ENCODE measurements around the gene ALOX12B.
"Not testable (repeated sequence)": the region's sequence is repeated elsewhere in the genome, so short reads cannot be mapped to it uniquely, and the experiment has no call there.

Gene ALOX12B

DNA sequence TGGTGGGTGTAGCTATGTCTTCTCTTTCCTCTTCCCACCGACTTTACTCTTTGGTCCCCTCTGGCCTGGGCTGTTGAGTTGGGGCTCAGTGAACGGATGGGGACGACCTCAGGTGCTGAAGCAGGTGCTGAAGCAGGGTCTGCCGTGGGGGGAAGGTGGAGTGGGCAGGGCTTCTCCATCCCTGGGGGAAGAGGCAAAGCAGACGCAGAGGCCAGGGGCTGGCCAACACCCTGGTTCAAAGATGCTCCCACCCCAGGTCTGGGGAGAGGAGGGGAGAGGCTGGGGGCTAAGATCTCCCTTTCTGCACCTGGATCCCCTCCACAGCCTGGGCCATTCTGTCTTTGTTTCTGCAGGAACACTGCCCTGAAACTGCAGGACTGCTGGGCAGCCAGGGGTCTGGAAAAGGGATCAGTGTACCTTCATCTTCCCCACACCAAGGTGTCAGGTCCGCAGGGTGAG is 22.9 kb downstream of the ALOX12B start:
- DNase-seq (ENCODE audit: low read depth in 2 of 2): no peak

DNA sequence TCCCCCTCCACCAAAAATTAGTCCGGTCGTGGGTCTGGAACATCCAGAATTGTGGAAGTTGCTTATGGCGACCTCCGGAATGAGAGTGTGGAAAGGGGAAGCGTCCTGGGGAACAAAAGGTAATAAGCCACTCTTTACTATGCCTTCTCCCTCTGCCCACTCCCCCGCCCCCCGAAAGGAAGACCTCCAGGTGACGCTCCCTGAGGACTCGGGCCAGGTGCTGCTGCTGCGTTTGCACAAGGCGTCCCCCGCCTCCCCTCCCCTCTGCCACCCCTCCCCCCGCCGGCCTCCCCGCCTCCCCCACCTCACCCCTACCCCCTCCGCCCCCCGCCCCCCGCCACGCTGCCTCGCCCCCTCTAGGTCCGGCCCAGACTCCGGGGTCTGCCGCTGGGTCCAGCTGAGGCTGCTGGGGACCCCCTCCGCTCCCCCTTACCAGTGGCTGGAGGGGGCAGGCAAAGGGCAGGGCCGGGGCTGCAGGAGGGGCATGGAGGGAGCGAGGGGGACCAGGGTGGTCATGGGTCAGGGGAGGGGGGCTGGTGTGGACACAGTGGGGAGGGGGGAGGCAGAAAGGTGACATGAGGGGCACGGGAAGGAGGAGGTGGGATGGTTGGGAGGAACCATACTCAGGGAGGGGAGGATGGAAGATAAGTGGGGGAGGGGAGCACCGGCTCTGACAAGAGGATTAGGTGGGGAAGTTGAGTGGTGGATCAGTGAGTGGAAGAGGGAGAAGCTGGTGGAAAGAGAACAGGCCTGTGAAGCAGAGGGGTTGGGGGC is 23.6 kb downstream of the ALOX12B start:
- no peak for DNase-seq (ENCODE audit: low read depth in 2 of 2)

DNA sequence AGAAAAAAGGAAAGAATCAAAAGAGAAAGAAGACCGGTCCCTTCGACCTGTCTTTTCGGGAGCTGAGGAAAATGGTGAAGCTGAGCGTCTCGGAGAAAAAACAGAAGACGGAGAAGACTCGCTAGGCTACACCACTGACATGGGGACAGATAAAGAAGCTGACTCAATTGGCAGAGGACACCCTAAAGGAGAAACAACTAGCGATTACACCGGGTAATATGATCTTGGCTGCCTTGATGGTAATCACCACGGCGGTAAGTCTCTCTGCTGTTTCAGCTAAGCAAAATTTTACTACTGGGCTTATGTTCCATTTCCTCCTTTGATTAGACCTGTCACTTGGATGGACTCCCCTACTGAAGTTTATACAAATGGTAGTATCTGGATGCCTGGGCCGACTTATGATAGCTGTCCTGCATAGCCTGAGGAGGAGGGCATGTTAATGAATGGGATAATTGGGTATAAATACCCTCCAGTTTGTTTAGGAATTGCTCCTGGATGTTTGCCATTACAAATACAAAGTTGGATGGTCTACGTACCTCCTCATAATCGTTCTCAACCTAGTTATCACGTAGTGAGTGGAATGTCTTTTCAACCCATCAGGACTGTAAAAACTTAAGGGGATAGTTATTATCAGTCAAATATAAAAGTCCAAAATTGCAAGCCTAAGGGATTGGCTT is 24.6 kb downstream of the ALOX12B start:
- DNase-seq (ENCODE audit: low read depth in 2 of 2): no peak

DNA sequence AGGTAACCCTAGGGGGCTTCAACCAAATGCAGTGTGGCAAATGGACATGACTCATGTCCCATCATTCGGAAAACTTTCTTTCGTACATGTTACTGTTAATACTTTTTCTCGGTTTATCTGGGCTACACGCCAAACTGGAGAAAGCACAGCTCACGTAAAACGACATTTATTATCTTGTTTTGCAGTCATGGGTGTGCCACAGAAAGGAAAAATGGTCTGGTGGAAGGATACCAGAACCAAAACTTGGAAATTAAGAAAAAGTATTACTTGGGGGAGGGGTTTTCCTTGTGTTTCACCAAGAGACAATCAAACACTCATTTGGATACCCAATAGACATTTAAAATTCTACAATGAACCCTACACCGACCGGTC is 25.1 kb downstream of the ALOX12B start:
- no peak for DNase-seq (ENCODE audit: low read depth in 2 of 2)

DNA sequence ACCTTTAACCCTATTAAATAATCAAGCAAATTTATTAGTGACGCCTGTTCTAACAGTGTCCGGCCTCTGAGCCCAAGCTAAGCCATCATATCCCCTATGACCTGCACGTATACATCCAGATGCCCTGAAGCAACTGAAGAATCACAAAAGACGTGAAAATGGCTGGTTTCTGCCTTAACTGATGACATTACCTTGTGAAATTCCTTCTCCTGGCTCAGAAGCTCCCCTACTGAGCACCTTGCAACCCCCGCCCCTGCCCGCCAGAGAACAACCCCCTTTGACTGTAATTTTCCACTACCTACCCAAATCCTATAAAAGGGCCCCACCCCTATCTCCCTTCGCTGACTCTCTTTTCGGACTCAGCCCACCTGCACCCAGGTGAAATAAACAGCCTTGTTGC is 25.7 kb downstream of the ALOX12B start:
- DNase-seq (ENCODE audit: low read depth in 2 of 2): not testable (repeated sequence)

DNA sequence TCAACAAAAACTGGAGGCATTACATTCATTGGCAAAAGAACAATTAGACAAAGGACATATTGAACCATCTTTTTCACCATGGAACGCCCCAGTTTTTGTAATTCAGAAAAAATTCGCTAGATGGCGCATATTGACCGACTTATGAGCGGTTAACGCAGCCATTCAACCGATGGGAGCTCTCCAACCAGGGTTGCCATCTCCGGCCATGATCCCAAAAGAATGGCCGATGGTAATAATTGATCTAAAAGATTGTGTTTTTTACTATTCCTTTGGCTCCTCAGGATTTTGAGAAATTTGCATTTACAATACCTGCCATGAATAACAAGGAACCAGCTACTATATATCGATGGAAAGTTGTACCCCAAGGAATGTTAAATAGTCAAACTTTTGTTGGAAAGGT is 27.2 kb downstream of the ALOX12B start:
- peak; percentile 15 to 68 for DNase-seq (ENCODE audit: low read depth in 2 of 2)

DNA sequence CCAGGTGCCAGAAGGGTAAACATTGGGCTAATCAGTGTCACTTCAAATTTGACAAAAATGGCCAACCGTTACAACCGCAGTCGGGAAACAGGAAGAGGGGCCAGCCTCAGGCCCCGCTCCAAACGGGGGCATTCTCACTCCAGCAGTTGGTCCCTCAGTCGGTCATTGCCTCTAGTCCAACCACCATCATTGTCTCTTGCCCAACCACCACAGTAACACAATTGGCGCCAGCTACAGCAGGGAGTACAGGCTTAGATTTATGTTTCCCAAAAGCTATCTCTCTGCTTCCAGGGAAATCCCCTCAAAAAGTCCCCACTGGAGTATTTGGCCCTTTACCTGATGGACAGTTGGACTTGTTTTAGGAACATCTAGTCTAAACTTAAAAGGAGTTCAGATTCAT is 28.4 kb downstream of the ALOX12B start:
- DNase-seq (ENCODE audit: low read depth in 2 of 2): no peak

DNA sequence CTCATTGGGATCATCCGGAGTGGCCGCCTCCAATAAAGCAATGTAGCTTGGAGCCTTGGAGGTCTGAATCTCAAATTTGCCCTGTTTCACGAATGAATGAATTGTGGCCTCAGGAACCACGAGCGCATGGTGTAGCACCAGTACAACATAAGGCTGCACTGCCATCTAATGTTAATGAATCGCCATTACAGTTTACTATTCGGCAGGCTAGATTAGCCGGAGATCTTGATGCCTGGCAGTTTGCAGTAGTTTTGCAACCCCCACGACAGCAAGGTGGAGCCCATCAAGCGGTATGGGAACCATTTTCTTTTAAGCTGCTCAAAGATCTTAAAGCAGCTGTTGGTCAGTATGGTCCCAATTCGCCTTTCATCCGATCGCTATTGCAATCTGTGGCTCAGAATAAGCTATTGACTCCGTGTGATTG is 29.8 kb downstream of the ALOX12B start:
- DNase-seq (ENCODE audit: low read depth in 2 of 2): peak in 1 of 2 donors; percentile 42

DNA sequence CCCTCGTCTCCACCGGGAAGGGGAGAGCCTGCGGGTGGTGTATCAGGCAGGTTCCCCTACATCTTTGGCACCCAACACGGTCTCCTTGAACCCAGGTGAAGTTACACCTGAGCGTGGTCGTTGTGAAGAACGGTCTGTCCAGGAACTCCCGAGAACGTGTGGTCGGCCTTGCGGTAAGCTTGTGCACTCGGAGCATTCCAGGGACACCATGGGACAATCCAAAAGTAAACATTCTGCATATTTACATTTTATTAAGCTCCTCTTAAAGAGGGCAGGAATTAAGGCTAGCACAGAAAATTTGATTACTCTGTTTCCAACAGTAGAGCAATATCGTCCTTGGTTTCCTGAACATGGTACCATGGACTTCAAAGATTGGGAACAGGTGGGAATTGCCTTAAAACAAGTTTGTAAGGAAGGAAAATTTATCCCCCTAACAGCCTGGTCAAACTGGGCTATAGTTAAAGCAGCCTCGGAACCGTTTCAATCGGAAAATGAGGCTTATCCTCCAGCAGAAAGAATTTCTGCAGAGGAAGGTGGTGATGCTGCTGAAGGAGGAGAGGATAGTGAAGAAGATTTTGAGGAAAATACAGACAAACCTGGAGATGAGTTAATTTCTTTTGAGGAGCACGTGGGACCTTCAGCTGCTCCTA is 30.4 kb downstream of the ALOX12B start:
- DNase-seq (ENCODE audit: low read depth in 2 of 2): no peak

DNA sequence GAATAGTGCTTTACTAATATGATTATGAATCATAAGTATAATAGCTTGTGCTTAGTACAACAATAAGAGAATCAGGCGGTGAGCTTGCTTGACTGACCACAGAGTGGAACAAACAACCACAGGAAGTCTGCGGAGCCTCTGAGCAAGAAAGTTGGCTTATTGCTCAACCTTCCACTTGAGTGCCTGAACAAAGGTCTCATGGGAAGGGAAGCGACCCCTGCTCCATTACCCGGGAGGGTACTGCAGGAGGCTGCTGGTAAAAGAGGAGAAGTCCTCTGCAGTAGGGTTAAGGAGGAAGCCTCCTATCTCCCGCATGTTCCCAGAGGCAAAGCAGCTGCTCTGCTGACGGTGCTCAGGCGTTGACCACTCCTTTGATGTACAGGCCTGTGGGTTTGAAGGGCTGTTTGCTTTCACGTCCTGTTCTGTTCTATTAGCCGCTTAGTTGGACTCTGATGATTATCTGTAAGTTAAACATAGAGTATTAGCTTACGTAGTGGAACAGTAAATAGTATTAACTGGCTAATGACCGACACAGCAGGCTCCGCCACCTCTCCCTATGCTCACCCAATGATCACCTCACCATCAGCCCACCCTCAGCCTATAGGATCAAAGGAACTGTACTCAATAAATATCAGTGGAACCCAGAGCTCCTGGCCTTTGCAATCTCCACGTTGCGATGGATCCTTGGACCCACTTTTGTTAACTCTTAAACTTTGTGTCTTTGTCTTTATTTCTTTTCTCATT is 31.1 kb downstream of the ALOX12B start:
- DNase-seq (ENCODE audit: low read depth in 2 of 2): no peak

DNA sequence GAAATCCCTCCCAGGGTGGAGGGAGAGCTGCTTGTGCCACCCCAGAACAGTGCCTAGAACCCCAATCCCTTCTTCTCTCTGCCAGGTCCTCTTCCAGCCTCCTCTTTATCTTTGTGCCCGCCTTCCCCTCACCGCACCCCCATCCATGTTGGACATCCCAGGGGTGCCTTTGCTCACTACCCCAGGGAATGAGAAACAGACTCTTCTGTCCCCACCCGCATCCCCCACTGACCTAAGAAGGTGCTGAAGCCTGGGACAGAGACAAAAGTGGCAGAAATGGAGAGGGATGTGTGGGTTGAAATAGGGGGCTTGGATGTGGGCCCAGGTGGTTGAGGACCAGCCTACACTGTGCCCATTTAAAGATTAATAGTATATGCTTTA is 31.7 kb downstream of the ALOX12B start:
- DNase-seq (ENCODE audit: low read depth in 2 of 2): no peak

DNA sequence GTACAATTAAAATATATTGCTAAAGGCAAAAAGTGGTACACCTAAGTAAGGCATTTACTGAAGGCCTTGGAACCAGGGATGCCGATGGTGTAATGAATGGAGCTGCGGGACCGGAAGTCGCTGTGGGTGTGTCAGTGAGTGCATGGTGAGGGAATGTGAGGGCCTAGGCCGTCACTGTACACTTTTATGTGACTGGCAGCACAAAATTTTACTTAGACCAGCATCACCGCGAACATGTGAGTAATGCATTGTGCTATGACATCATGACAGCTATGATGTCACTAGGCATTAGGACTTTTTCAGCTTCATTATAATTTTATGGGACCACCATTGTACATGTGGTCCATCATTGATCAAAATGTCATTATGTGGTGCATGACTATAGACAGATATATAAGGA is 33.9 kb downstream of the ALOX12B start:
- no peak for DNase-seq (ENCODE audit: low read depth in 2 of 2)

DNA sequence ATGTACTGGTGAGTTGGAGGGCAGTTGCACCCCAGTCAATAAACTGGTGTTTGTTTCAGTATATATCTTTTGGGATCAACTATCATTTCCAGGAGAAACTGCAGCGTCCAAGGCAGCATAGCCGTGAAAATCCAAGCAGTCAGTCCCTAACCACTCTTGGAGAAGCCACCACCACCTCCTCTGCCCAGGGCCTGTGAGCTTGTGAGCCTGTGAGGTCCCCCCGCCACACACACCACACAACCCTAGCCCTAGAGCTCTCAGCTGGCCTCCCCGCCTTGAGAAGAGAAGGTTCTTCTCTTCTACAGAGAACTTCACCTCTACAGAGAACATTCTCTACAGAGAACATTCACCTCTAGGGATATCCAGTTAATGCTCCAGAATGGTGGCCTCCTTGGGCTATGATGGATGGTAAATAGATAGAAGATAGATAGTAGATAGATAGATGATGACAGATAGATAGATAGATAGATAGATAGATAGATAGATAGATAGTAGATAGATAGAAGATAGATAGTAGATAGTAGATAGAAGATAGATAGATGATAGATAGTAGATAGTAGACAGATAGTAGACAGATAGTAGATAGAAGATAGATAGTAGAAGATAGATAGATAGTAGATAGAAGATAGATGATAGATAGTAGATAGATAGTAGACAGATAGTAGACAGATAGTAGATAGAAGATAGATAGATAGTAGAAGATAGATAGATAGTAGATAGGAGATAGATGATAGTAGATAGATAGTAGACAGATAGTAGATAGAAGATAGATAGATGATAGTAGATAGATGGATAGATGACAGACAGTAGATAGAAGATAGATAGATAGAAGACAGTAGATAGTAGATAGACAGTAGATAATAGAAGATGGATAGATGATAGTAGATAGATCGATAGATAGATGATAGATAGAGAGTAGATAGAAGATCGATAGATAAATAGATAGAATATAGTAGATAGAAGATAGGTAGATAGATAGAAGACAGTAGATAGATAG is 35.0 kb downstream of the ALOX12B start:
- DNase-seq (ENCODE audit: low read depth in 2 of 2): no peak

DNA sequence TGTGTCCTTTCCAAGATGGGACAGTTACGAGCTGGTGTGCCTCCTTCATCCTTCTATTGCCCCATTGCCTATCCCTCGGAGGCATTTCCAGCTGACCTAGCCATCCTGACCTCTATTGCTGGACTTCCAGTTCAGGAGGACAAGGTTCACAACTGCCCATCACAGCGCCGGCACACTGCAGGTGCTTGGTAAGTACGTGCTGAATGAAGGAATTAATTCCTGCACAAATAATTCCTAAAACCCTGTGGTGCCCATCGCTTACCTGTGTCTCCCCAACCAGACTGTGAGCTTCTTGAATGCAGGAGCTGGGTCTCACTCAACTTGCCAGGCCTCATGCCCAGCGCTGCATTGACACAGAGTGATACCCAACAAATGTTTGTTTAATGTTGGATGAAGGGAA is 35.7 kb downstream of the ALOX12B start:
- DNase-seq (ENCODE audit: low read depth in 2 of 2): no peak

DNA sequence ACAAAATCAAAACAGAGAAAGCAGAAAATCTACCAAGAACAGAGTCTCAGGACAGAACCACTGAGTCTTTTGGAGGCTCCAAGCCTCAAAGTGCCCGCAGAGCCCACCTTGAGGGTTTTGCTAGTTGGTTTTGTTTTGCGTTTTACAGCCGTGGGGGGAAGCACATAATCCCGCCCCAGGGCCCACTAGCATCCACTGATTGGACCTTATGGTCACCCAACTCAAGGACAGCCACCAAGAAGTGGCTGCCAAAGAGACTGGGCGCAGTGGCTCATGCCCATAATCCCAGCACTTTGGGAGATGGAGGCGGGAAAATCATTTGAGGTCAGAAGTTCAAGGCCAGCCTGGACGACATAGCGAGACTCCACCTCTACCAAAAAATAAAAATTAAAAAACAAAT is 38.8 kb downstream of the ALOX12B start:
- DNase-seq (ENCODE audit: low read depth in 2 of 2): no peak

DNA sequence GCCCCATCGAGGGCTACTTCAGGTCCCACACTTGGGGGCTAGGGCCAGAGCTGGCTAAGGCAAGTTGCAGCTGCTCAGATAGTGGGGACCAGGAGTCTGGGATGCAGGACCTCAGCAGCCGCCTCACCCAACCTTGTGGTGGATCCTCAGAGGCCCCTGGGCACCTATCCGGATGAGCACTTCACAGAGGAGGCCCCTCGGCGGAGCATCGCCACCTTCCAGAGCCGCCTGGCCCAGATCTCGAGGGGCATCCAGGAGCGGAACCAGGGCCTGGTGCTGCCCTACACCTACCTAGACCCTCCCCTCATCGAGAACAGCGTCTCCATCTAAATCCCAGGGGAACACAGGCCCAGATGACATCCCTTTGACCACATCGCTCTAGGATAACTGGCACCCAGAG is 39.3 kb downstream of the ALOX12B start:
- DNase-seq (ENCODE audit: low read depth in 2 of 2): no peak

DNA sequence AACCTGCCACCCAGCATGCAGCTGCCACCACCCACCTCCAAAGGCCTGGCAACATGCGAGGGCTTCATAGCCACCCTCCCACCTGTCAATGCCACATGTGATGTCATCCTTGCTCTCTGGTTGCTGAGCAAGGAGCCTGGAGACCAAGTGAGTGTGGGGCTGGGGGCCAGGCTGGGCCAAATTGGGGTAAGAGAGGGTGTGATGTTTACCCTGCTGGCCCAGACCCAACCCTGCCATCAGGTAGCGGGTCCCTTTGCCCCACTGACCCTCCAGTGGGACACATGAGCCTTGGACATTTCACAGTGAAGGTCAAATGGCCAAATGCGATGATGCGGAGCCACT is 39.8 kb downstream of the ALOX12B start:
- DNase-seq (ENCODE audit: low read depth in 2 of 2): no peak

DNA sequence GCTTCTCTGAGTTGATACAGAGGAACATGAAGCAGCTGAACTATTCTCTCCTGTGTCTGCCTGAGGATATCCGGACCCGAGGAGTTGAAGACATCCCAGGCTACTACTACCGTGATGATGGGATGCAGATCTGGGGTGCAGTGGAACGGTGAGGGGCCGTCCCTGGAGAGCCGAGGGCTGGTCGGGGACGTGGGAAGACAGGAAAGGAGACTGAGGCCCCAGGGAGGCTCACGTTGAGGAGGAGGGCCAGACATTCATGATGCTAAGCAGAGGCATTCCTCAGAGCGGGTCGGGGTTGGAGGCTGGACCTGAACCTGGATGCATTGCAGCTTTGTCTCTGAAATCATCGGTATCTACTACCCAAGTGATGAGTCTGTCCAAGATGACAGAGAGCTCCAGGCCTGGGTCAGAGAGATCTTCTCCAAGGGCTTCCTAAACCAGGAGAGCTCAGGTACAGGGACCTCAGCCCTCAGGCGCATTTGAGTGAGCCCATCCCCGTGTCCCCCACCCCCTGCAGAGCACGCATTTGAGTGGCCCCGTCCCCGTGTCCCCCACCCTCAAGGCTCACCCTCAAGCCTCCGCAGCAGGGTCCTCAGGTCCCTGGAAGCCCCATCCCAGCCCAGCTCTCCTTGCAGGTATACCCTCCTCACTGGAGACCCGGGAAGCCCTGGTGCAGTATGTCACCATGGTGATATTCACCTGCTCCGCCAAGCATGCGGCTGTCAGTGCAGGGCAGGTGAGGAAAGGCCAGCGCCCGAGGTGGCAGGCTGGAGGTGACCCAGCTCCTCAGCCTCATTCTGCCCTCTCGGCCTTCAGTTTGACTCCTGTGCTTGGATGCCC is 40.4 kb downstream of the ALOX12B start:
- DNase-seq (ENCODE audit: low read depth in 2 of 2): no peak

DNA sequence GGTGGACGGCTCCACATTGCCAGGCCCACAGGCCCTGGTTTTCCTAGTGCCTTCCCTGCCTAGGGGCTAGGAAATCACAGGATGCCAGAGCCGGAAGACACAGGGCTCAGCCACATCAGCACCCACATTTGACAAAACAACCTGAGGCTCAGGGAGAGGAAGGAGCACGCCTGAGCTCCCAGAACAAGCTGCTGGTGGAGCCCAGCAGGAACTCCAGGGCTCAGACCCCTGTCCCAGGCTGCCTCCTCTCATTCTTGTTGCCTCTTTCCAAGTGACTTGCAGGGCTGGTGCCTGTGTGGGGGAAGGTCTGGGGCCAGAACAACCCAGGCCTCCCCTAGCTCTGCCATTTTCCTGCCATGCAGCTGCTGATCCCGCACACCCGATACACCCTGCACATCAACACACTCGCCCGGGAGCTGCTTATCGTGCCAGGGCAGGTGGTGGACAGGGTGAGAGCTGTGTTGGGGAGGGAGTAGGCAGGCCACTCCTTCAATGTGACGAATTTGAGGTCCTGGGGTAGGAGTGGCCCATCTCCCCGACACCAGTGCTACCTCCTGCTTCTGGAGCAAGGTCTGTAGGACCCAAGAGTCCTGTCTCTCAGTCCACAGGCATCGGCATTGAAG is 41.1 kb downstream of the ALOX12B start:
- no peak for DNase-seq (ENCODE audit: low read depth in 2 of 2)
